Measurements from ENCODE around the gene CYP24A1. TPM values are rescaled to one million over a fixed set of nuclear protein-coding genes. Genes with fewer than 3 reads are reported as not detected.

The CYP24A1 gene
- total and polyA plus RNA-seq, 2 of the 8 experiments (the other 6 are each of a cell fraction or from before 2014, with no cell fraction given), result not detected

GRCh38 chr20:54189630-54190029 lies 15.8 kb upstream of the CYP24A1 start:
- Histone ChIP-seq H2BK15ac (ENCODE audit: low read length) (no peak overlapping the region), H3K14ac (ENCODE audit: insufficient read length) (no peak overlapping the region), H3K79me1 (ENCODE audit: low read depth, low read length) (no peaks in the 10 kb centered on the region), H3K4me3 (ENCODE audit: extremely low read depth in 1 of 4, insufficient read depth in 2 of 4, low read depth in 3 of 4, low read length in 4 of 4) (no peak overlapping the region), H3K18ac (ENCODE audit: extremely low read depth, low read length) (no peak overlapping the region), H3K4me2 (ENCODE audit: insufficient read depth in 1 of 2, low read depth in 2 of 2, low read length in 2 of 2) (no peak overlapping the region), H2BK12ac (ENCODE audit: low read depth, low read length) (no peak overlapping the region), H4K5ac (ENCODE audit: insufficient read length, low read depth, low read length) (no peak overlapping the region), H4K20me1 (replicated peaks in 1 of 2; ENCODE audit: control insufficient read depth in 1 of 2, insufficient read depth in 2 of 2, low read length in 2 of 2) (no peaks in the 10 kb centered on the region), H3K23me2 (ENCODE audit: low read depth, low read length) (no peaks in the 10 kb centered on the region), H3K9me3 (ENCODE audit: insufficient read depth in 2 of 2, low read depth in 1 of 2, low read length in 1 of 2) (no peaks in the 10 kb centered on the region), H2AK5ac (ENCODE audit: low read depth, low read length) (no peak overlapping the region), H3K36me3 (ENCODE audit: control insufficient read depth in 2 of 4, insufficient read depth in 4 of 4, low read length in 3 of 4) (no peaks in the 10 kb centered on the region), H3K79me2 (ENCODE audit: control insufficient read depth in 1 of 2, insufficient read depth in 2 of 2, low read length in 2 of 2) (no peaks in the 10 kb centered on the region), H3K56ac (replicated peaks; ENCODE audit: insufficient read length, low read depth, low read length) (no peak overlapping the region), H2BK5ac (ENCODE audit: low read depth, low read length) (no peak overlapping the region), H3K9ac (replicated peaks in 1 of 4; ENCODE audit: extremely low read depth in 1 of 4, low read depth in 3 of 4, low read length in 3 of 4) (no peak overlapping the region), H3K27ac (ENCODE audit: low read depth, low read length) (no peak overlapping the region), H2BK20ac (ENCODE audit: low read length) (no peak overlapping the region), H4K91ac (replicated peaks; ENCODE audit: insufficient read length, low read length) (no peak overlapping the region), H4K8ac (ENCODE audit: extremely low read depth, insufficient read depth, low read length) (no peak overlapping the region), H3K4ac (replicated peaks; ENCODE audit: insufficient read length, low read depth, low read length) (no peak overlapping the region), H3K4me1 (replicated peaks in 1 of 4; ENCODE audit: control insufficient read depth in 3 of 4, insufficient read depth in 4 of 4, low read length in 3 of 4) (no peaks in the 10 kb centered on the region), H2AFZ (ENCODE audit: low read length) (no peak overlapping the region), H3K27me3 (replicated peaks in 1 of 4; ENCODE audit: control insufficient read depth in 3 of 4, extremely low read depth in 1 of 4, insufficient read depth in 3 of 4, low read length in 3 of 4) (no peaks in the 10 kb centered on the region), H3K23ac (ENCODE audit: insufficient read length) (no peak overlapping the region), H2BK120ac (replicated peaks; ENCODE audit: low read depth, low read length) (no peak overlapping the region)
- DNase-seq (ENCODE audit: low read depth in 1 of 2, low spot score in 2 of 2) (no peak), FAIRE-seq (no peak)
- CTCF ChIA-PET (ENCODE audit: partially characterized antibody), result interaction anchor here (0.5 to 23.7 kb wide), 3 partner anchors 9 to 480 kb away, joined by 3 to 591 read pairs (median 22); no protein-coding TSS in a partner anchor
- POLR2A ChIA-PET (ENCODE audit: partially characterized antibody), result no interaction called here
- 47% methylated on average over 2 of the region's 2 CpGs; no CpG with 5 or more reads in 1 of the 2 experiments for WGBS, 2 experiments (ENCODE audit: extremely low coverage in 1 of 2, insufficient coverage in 1 of 2, insufficient read length in 1 of 2, insufficient replicate concordance in 2 of 2, low coverage in 1 of 2, low lambda C conversion rate in 2 of 2, missing lambda C conversion rate in 1 of 2)
- TF ChIP-seq TCF12 (IDR thresholded peaks at IDR 0.05; ENCODE audit: low read depth, low read length) (no peak), CEBPB (IDR thresholded peaks at IDR 0.05; ENCODE audit: low read depth, low read length) (no peak), JUN (IDR thresholded peaks at IDR 0.05; ENCODE audit: low read depth, low read length) (no peak), EGR1 (IDR thresholded peaks at IDR 0.05; ENCODE audit: borderline replicate concordance, low read depth, low read length) (no peak), SUZ12 (IDR thresholded peaks at IDR 0.05; ENCODE audit: low read length) (no peak), POU5F1 (IDR thresholded peaks at IDR 0.05; ENCODE audit: low read depth, low read length) (no peak), HDAC6 (IDR thresholded peaks at IDR 0.05; ENCODE audit: low read depth, low read length) (no peak), E2F6 (IDR thresholded peaks at IDR 0.05) (no peak), POLR2AphosphoS5 (IDR thresholded peaks at IDR 0.05; ENCODE audit: low read depth, low read length) (no peak), SAP30 (IDR thresholded peaks at IDR 0.05; ENCODE audit: insufficient read depth, insufficient replicate concordance, low read length) (no peak), TBP (IDR thresholded peaks at IDR 0.05; ENCODE audit: low read depth, low read length) (no peak), CBX5 (IDR thresholded peaks at IDR 0.05; ENCODE audit: low read depth, low read length) (no peak)
